ENCODE measurements around the gene IRAK4.
A peak's percentile ranks its signal among the peaks of the same experiment; 100 is the strongest.
"Not testable (repeated sequence)": the region's sequence is repeated elsewhere in the genome, so short reads cannot be mapped to it uniquely, and the experiment has no call there.

Gene IRAK4

GRCh38 chr12:43758728-43759563 lies at the start of gene IRAK4, which contains the start of gene PUS7L:
TSS of gene IRAK4 (plus strand) at chr12:43758951. CDS start at chr12:43768112, 9,161 bp downstream.
TSS of gene PUS7L (minus strand) at chr12:43758790. CDS start at chr12:43755245, 3,545 bp downstream.
- peak; percentile 82 for DNase-seq

- DNase-seq = no peak
These were observed 47.4 kb upstream of the IRAK4 start for GRCh38 chr12:43711348-43711747.

GRCh38 chr12:43722621-43723020 lies 36.1 kb upstream of the IRAK4 start:
- DNase-seq = no peak

GRCh38 chr12:43723134-43723533 lies 35.6 kb upstream of the IRAK4 start:
- DNase-seq = no peak

- no peak for DNase-seq
These were observed 30.6 kb upstream of the IRAK4 start for GRCh38 chr12:43728117-43728516.

GRCh38 chr12:43728698-43729097 lies 30.1 kb upstream of the IRAK4 start:
- no peak for DNase-seq

- DNase-seq = no peak
These were observed 28.5 kb upstream of the IRAK4 start for GRCh38 chr12:43730283-43730682.

GRCh38 chr12:43733687-43734086 lies 25.1 kb upstream of the IRAK4 start:
- no peak for DNase-seq

- DNase-seq = no peak
These were observed 21.8 kb upstream of the IRAK4 start for GRCh38 chr12:43736927-43737440.

- DNase-seq = no peak
These were observed 21.1 kb upstream of the IRAK4 start for GRCh38 chr12:43737646-43738045.

- DNase-seq = no peak
These were observed 18.1 kb upstream of the IRAK4 start for GRCh38 chr12:43740511-43741100.

GRCh38 chr12:43742106-43742505 lies 16.6 kb upstream of the IRAK4 start:
- DNase-seq = no peak

- DNase-seq = no peak
These were observed 13.9 kb upstream of the IRAK4 start for GRCh38 chr12:43744826-43745225.

GRCh38 chr12:43749016-43749415 lies 9.7 kb upstream of the IRAK4 start:
- no peak for DNase-seq

- DNase-seq = no peak
These were observed 7.9 kb upstream of the IRAK4 start for GRCh38 chr12:43750814-43751213.

- DNase-seq = not testable (repeated sequence)
These were observed 7.4 kb upstream of the IRAK4 start for GRCh38 chr12:43751360-43751759.

- no peak for DNase-seq
These were observed 4.7 kb upstream of the IRAK4 start for GRCh38 chr12:43754015-43754414.

- no peak for DNase-seq
These were observed 464 bp upstream of the IRAK4 start for GRCh38 chr12:43758247-43758727.

GRCh38 chr12:43760396-43760795 lies 1.6 kb downstream of the IRAK4 start:
- DNase-seq = no peak

GRCh38 chr12:43761500-43761899 lies 2.7 kb downstream of the IRAK4 start:
- no peak for DNase-seq

GRCh38 chr12:43762596-43762995 lies 3.8 kb downstream of the IRAK4 start:
- DNase-seq = no peak

GRCh38 chr12:43763769-43764168 lies 5.0 kb downstream of the IRAK4 start:
- no peak for DNase-seq

GRCh38 chr12:43764528-43764927 lies 5.8 kb downstream of the IRAK4 start:
- no peak for DNase-seq

- DNase-seq = no peak
These were observed 7.5 kb downstream of the IRAK4 start for GRCh38 chr12:43766291-43766690.

Data from SHP77 treated with DMSO at 0.1 percent for 48 hours (cell line).